ENCODE measurements around the gene ACIN1. TPM values are rescaled to one million over a fixed set of nuclear protein-coding genes. Genes with fewer than 3 reads are reported as not detected.

Gene ACIN1
- polyA plus RNA-seq, 1 donor (not counting 4 experiments of a cell fraction or from before 2014, with no cell fraction given): 104 TPM

- H3K27me3 ChIP-seq (ENCODE audit: control insufficient read depth, extremely low read depth, insufficient read depth, low read length): no peaks in the 10 kb centered on the region
- H2AFZ ChIP-seq (ENCODE audit: control insufficient read depth, low read length): no peak overlapping the region
- H3K9me3 ChIP-seq (ENCODE audit: control insufficient read depth, low read depth, low read length): no peaks in the 10 kb centered on the region
- no peak for TF ChIP-seq CTCF (optimal IDR thresholded peaks at IDR 0.05 in 1 of 3, IDR thresholded peaks at IDR 0.05 in 1 of 3, conservative IDR thresholded peaks at IDR 0.05 in 1 of 3; ENCODE audit: extremely low read depth in 1 of 3, insufficient read depth in 2 of 3, low read length in 3 of 3)
- TF ChIP-seq EZH2 (IDR thresholded peaks at IDR 0.05; ENCODE audit: low read length): no peak
- dilution Hi-C loops (cut with MboI; ENCODE audit: extremely low pct_ligation_motif_present, low sequenced_read_pairs): no loop called here
- peaks cover 29% of the 10 kb centered on the region for H3K4me1 ChIP-seq (ENCODE audit: control insufficient read depth, extremely low read depth, insufficient read depth, low read length)
- H3K4me3 ChIP-seq (ENCODE audit: control insufficient read depth in 2 of 3, extremely low read depth in 1 of 3, insufficient read depth in 2 of 3, low read depth in 1 of 3, low read length in 3 of 3): no peak overlapping the region
- no peak overlapping the region for H3K4me2 ChIP-seq (ENCODE audit: control insufficient read depth, extremely low read depth, insufficient read depth, low read depth, low read length)
- peaks cover 20% of the 10 kb centered on the region for H3K79me2 ChIP-seq (ENCODE audit: control insufficient read depth, insufficient read depth, low read length)
- DNase-seq (ENCODE audit: low read depth, low spot score): no peak
- no peak overlapping the region for H3K27ac ChIP-seq (ENCODE audit: control insufficient read depth, insufficient read depth, low read length)
- H4K20me1 ChIP-seq (ENCODE audit: control insufficient read depth, extremely low read depth, insufficient read depth, low read length): no peaks in the 10 kb centered on the region
- no peaks in the 10 kb centered on the region for H3K9me1 ChIP-seq (ENCODE audit: control insufficient read depth, extremely low read depth, insufficient read depth, low read length)
- no peak overlapping the region for H3K9ac ChIP-seq (ENCODE audit: control insufficient read depth, extremely low read depth, insufficient read depth, low read length)
- FAIRE-seq: no peak
- H3K36me3 ChIP-seq (ENCODE audit: control insufficient read depth in 2 of 2, extremely low read depth in 1 of 2, insufficient read depth in 2 of 2, low read length in 2 of 2): peaks cover 16 to 48% of the 10 kb centered on the region in 2 experiments
Measured at GRCh38 chr14:23074906-23075305, 20.0 kb downstream of the ACIN1 start.

- H3K4me3 ChIP-seq (ENCODE audit: control insufficient read depth in 2 of 3, extremely low read depth in 1 of 3, insufficient read depth in 2 of 3, low read depth in 1 of 3, low read length in 3 of 3): peak overlapping the region in 1 of 3 experiments; percentile 83
Measured at GRCh38 chr14:23071921-23072539, 22.9 kb downstream of the ACIN1 start.

More at GRCh38 chr14:23071921-23072539, 22.9 kb downstream of the ACIN1 start:
- Histone ChIP-seq H3K4me2 (ENCODE audit: control insufficient read depth, extremely low read depth, insufficient read depth, low read depth, low read length) (peak overlapping the region; percentile 93), H3K79me2 (ENCODE audit: control insufficient read depth, insufficient read depth, low read length) (peaks cover 41% of the 10 kb centered on the region), H2AFZ (ENCODE audit: control insufficient read depth, low read length) (no peak overlapping the region), H3K9me1 (ENCODE audit: control insufficient read depth, extremely low read depth, insufficient read depth, low read length) (no peaks in the 10 kb centered on the region), H3K27me3 (ENCODE audit: control insufficient read depth, extremely low read depth, insufficient read depth, low read length) (no peaks in the 10 kb centered on the region), H3K4me1 (ENCODE audit: control insufficient read depth, extremely low read depth, insufficient read depth, low read length) (peaks cover 23% of the 10 kb centered on the region), H3K9ac (ENCODE audit: control insufficient read depth, extremely low read depth, insufficient read depth, low read length) (peak overlapping the region; percentile 92), H4K20me1 (ENCODE audit: control insufficient read depth, extremely low read depth, insufficient read depth, low read length) (peaks cover 12% of the 10 kb centered on the region), H3K9me3 (ENCODE audit: control insufficient read depth, low read depth, low read length) (no peaks in the 10 kb centered on the region), H3K36me3 (ENCODE audit: control insufficient read depth in 2 of 2, extremely low read depth in 1 of 2, insufficient read depth in 2 of 2, low read length in 2 of 2) (peaks cover 31 to 50% of the 10 kb centered on the region in 2 experiments), H3K27ac (ENCODE audit: control insufficient read depth, insufficient read depth, low read length) (peak overlapping the region; percentile 87)
- no peak for TF ChIP-seq EZH2 (IDR thresholded peaks at IDR 0.05; ENCODE audit: low read length)
- no peak for TF ChIP-seq CTCF (optimal IDR thresholded peaks at IDR 0.05 in 1 of 3, IDR thresholded peaks at IDR 0.05 in 1 of 3, conservative IDR thresholded peaks at IDR 0.05 in 1 of 3; ENCODE audit: extremely low read depth in 1 of 3, insufficient read depth in 2 of 3, low read length in 3 of 3)
- FAIRE-seq (no peak), DNase-seq (ENCODE audit: low read depth, low spot score) (no peak)
- dilution Hi-C loops (cut with MboI; ENCODE audit: extremely low pct_ligation_motif_present, low sequenced_read_pairs): no loop called here

Data from keratinocyte (primary cell).